Measurements from ENCODE around the gene SPHK2.

SPHK2 gene

GRCh38 chr19:48637449-48637947 lies 18.2 kb downstream of the SPHK2 start:
- Histone ChIP-seq H3K4me1 (ENCODE audit: low read length) (peaks cover 45% of the 10 kb centered on the region), H3K27me3 (ENCODE audit: low read depth, low read length) (no peaks in the 10 kb centered on the region), H3K27ac (ENCODE audit: low read length) (peak overlapping the region; percentile 94), H3K9me3 (ENCODE audit: insufficient read depth, low read length) (no peaks in the 10 kb centered on the region), H3K4me3 (ENCODE audit: low read length) (peak overlapping the region; percentile 77), H3K4me2 (ENCODE audit: low read length) (peak overlapping the region; percentile 85), H3K9ac (ENCODE audit: low read length) (peak overlapping the region; percentile 92), H2AFZ (ENCODE audit: low read depth, low read length) (no peak overlapping the region; the same call in 1 of the 2 replicates), H3K79me2 (ENCODE audit: low read length) (peaks cover 16% of the 10 kb centered on the region), H3K36me3 (replicated peaks; ENCODE audit: low read depth, low read length) (no peaks in the 10 kb centered on the region), H4K20me1 (ENCODE audit: insufficient read depth, low read length) (no peaks in the 10 kb centered on the region)
- no peak for TF ChIP-seq CTCF (IDR thresholded peaks at IDR 0.05; ENCODE audit: low read depth, low read length)
- TF ChIP-seq EZH2phosphoT487 (IDR thresholded peaks at IDR 0.05; ENCODE audit: low read depth), result no peak

GRCh38 chr19:48637948-48638830 lies 18.9 kb downstream of the SPHK2 start:
- H3K4me1 ChIP-seq (ENCODE audit: low read length), result peaks cover 38% of the 10 kb centered on the region
- peak overlapping the region; percentile 85 for H3K4me2 ChIP-seq (ENCODE audit: low read length)
- TF ChIP-seq EZH2phosphoT487 (IDR thresholded peaks at IDR 0.05; ENCODE audit: low read depth) (no peak), CTCF (IDR thresholded peaks at IDR 0.05; ENCODE audit: low read depth, low read length) (peak; percentile 34)
- H3K27me3 ChIP-seq (ENCODE audit: low read depth, low read length), result no peaks in the 10 kb centered on the region
- peaks cover 16% of the 10 kb centered on the region for H3K79me2 ChIP-seq (ENCODE audit: low read length)
- peak overlapping the region; percentile 92 for H3K9ac ChIP-seq (ENCODE audit: low read length)
- H2AFZ ChIP-seq (ENCODE audit: low read depth, low read length), result peak overlapping the region; percentile 53; the same call in 1 of the 2 replicates
- peak overlapping the region; percentile 77 for H3K4me3 ChIP-seq (ENCODE audit: low read length)
- H3K9me3 ChIP-seq (ENCODE audit: insufficient read depth, low read length), result no peaks in the 10 kb centered on the region
- no peaks in the 10 kb centered on the region for H3K36me3 ChIP-seq (replicated peaks; ENCODE audit: low read depth, low read length)
- H3K27ac ChIP-seq (ENCODE audit: low read length), result peak overlapping the region; percentile 94
- H4K20me1 ChIP-seq (ENCODE audit: insufficient read depth, low read length), result no peaks in the 10 kb centered on the region

GRCh38 chr19:48638831-48639381 lies 19.6 kb downstream of the SPHK2 start:
- peak overlapping the region; percentile 77 for H3K4me3 ChIP-seq (ENCODE audit: low read length)

More at GRCh38 chr19:48638831-48639381, 19.6 kb downstream of the SPHK2 start:
- no peaks in the 10 kb centered on the region for H3K27me3 ChIP-seq (ENCODE audit: low read depth, low read length)
- H3K79me2 ChIP-seq (ENCODE audit: low read length), result peaks cover 11% of the 10 kb centered on the region
- H3K27ac ChIP-seq (ENCODE audit: low read length), result peak overlapping the region; percentile 94
- H3K4me1 ChIP-seq (ENCODE audit: low read length), result peaks cover 31% of the 10 kb centered on the region
- no peaks in the 10 kb centered on the region for H3K36me3 ChIP-seq (replicated peaks; ENCODE audit: low read depth, low read length)
- H3K4me2 ChIP-seq (ENCODE audit: low read length), result peak overlapping the region; percentile 85
- H4K20me1 ChIP-seq (ENCODE audit: insufficient read depth, low read length), result no peaks in the 10 kb centered on the region
- H3K9me3 ChIP-seq (ENCODE audit: insufficient read depth, low read length), result no peaks in the 10 kb centered on the region
- peak overlapping the region; percentile 53; the same call in 1 of the 2 replicates for H2AFZ ChIP-seq (ENCODE audit: low read depth, low read length)
- TF ChIP-seq EZH2phosphoT487 (IDR thresholded peaks at IDR 0.05; ENCODE audit: low read depth), result no peak
- TF ChIP-seq CTCF (IDR thresholded peaks at IDR 0.05; ENCODE audit: low read depth, low read length), result no peak
- peak overlapping the region; percentile 92; the same call in 1 of the 2 replicates for H3K9ac ChIP-seq (ENCODE audit: low read length)
